H9 (cell line): Measurements from ENCODE around the gene LFNG. TPM values are rescaled to one million over a fixed set of nuclear protein-coding genes. Genes with fewer than 3 reads are reported as not detected.

Experiments
- DNase-seq: peaks from one replicate; pipeline ENCODE4 v3.0.0-alpha.2; 2017
- H2AFZ ChIP-seq: one replicate; pipeline ENCODE4 v1.6.1; 2013; ENCODE audit warnings: mild to moderate bottlenecking, low read length, control low read depth, moderate library complexity
- H2AK5ac ChIP-seq: 2 replicates; pipeline ENCODE4 v1.6.1; 2013; ENCODE audit warnings: low read length, control low read depth, mixed read lengths; ENCODE audit not compliant: insufficient read length
- H2BK120ac ChIP-seq: one replicate; pipeline ENCODE4 v1.6.1; 2013; ENCODE audit warnings: low read depth, mild to moderate bottlenecking, low read length, control low read depth, inconsistent platforms; ENCODE audit not compliant: poor library complexity, severe bottlenecking
- H2BK12ac ChIP-seq: 2 replicates; pipeline ENCODE4 v1.6.1; 2013; ENCODE audit warnings: low read length, control low read depth, mixed read lengths, low read depth; ENCODE audit not compliant: insufficient read length
- H2BK15ac ChIP-seq: 2 replicates; pipeline ENCODE4 v1.6.1; 2013; ENCODE audit warnings: low read depth, low read length, control low read depth
- H2BK20ac ChIP-seq: one replicate; pipeline ENCODE4 v1.6.1; 2013; ENCODE audit warnings: low read depth, mild to moderate bottlenecking, low read length, control low read depth, inconsistent platforms; ENCODE audit not compliant: poor library complexity, severe bottlenecking
- H2BK5ac ChIP-seq: 2 replicates; pipeline ENCODE4 v1.6.1; 2013; ENCODE audit warnings: low read length, control low read depth, mixed read lengths; ENCODE audit not compliant: insufficient read length
- H3K14ac ChIP-seq: 2 replicates; pipeline ENCODE4 v1.6.1; 2013; ENCODE audit warnings: low read length, control low read depth; ENCODE audit not compliant: insufficient read depth
- H3K18ac ChIP-seq: 2 replicates; pipeline ENCODE4 v1.6.1; 2013; ENCODE audit warnings: low read depth, mild to moderate bottlenecking, mixed read lengths, low read length, control low read depth; ENCODE audit not compliant: insufficient read length
- H3K23ac ChIP-seq: 2 replicates; pipeline ENCODE4 v1.6.1; 2013; ENCODE audit warnings: low read length, control low read depth, mixed read lengths, low read depth; ENCODE audit not compliant: insufficient read length
- H3K23me2 ChIP-seq: 2 replicates; pipeline ENCODE4 v1.6.1; 2013; ENCODE audit warnings: low read depth, mild to moderate bottlenecking, mixed read lengths, low read length, control low read depth; ENCODE audit not compliant: insufficient read length, poor library complexity, severe bottlenecking
- H3K27ac ChIP-seq: 2 replicates; pipeline ENCODE4 v1.5.1; 2013; ENCODE audit warnings: low read length, control low read depth, mixed read lengths, low read depth; ENCODE audit not compliant: insufficient read length
- H3K27me3 ChIP-seq: 2 replicates; pipeline ENCODE4 v1.6.1; 2013; ENCODE audit warnings: low read length, control low read depth, inconsistent platforms; ENCODE audit not compliant: insufficient read depth
- H3K4ac ChIP-seq: 2 replicates; pipeline ENCODE4 v1.6.1; 2013; ENCODE audit warnings: low read depth, mild to moderate bottlenecking, control low read depth, inconsistent platforms, low read length, moderate library complexity
- H3K4me1 ChIP-seq: 2 replicates; pipeline ENCODE4 v1.6.1; 2013; ENCODE audit warnings: low read length, control low read depth, inconsistent platforms; ENCODE audit not compliant: insufficient read depth
- H3K4me2 ChIP-seq: 2 replicates; pipeline ENCODE4 v1.6.1; 2013; ENCODE audit warnings: low read length, control low read depth, mixed read lengths; ENCODE audit not compliant: insufficient read length, insufficient read depth
- H3K56ac ChIP-seq: 2 replicates; pipeline ENCODE4 v1.6.1; 2013; ENCODE audit warnings: low read depth, mild to moderate bottlenecking, mixed read lengths, low read length, control low read depth; ENCODE audit not compliant: insufficient read length
- H3K79me1 ChIP-seq: 2 replicates; pipeline ENCODE4 v1.6.1; 2013; ENCODE audit warnings: low read depth, mild to moderate bottlenecking, moderate library complexity, low read length, control low read depth, inconsistent platforms; ENCODE audit not compliant: insufficient read depth, poor library complexity, severe bottlenecking
- H3K79me2 ChIP-seq: 2 replicates; pipeline ENCODE4 v1.6.1; 2013; ENCODE audit warnings: low read length, control low read depth, inconsistent platforms; ENCODE audit not compliant: insufficient read depth
- H3K9ac ChIP-seq: 2 replicates; pipeline ENCODE4 v1.6.1; 2013; ENCODE audit warnings: low read length, control low read depth, mixed read lengths; ENCODE audit not compliant: insufficient read length; ENCODE audit errors: extremely low read depth
- H3K9me3 ChIP-seq: one replicate; pipeline ENCODE4 v1.6.1; 2013; ENCODE audit warnings: low read depth, low read length, inconsistent platforms; ENCODE audit not compliant: control insufficient read depth
- H3T11ph ChIP-seq: one replicate; pipeline ENCODE4 v1.6.1; 2013; ENCODE audit warnings: mild to moderate bottlenecking, low read length, control low read depth, inconsistent platforms
- H4K20me1 ChIP-seq: one replicate; pipeline ENCODE4 v1.6.1; 2013; ENCODE audit not compliant: control insufficient read depth, insufficient read length, insufficient read depth
- H4K5ac ChIP-seq: 2 replicates; pipeline ENCODE4 v1.6.1; 2013; ENCODE audit warnings: low read depth, mild to moderate bottlenecking, mixed read lengths, low read length, control low read depth; ENCODE audit not compliant: insufficient read length
- H4K8ac ChIP-seq: replicated peaks from 2 replicates; pipeline ENCODE4 v1.6.1; 2013; ENCODE audit warnings: low read length, control low read depth, mixed read lengths, low read depth; ENCODE audit not compliant: insufficient read length
- H4K91ac ChIP-seq: 2 replicates; pipeline ENCODE4 v1.6.1; 2013; ENCODE audit warnings: low read depth, mild to moderate bottlenecking, moderate library complexity, mixed read lengths, low read length, control low read depth; ENCODE audit not compliant: insufficient read length
- H3K27ac Mint-ChIP-seq, 3 experiments: 2 replicates in 2 of 3; 3 replicates in 1 of 3; pipeline ENCODE4 v1.8.0; 2020 to 2021; ENCODE audit warnings: mixed read lengths in 3 of 3, mild to moderate bottlenecking in 1 of 3, moderate library complexity in 1 of 3
- H3K27me3 Mint-ChIP-seq: 2 replicates; pipeline ENCODE4 v1.8.0; 2021; ENCODE audit warnings: low read depth, mild to moderate bottlenecking, moderate library complexity, mixed read lengths
- H3K36me3 Mint-ChIP-seq, 3 experiments: 2 replicates in 2 of 3; 3 replicates in 1 of 3; pipeline ENCODE4 v1.8.0; 2020 to 2021; ENCODE audit warnings: low read depth in 3 of 3, mixed read lengths in 3 of 3; ENCODE audit not compliant: insufficient read depth in 1 of 3
- H3K4me1 Mint-ChIP-seq, 2 experiments: 2 replicates each; pipeline ENCODE4 v1.8.0; 2020; ENCODE audit warnings: mixed read lengths in 2 of 2
- H3K4me3 Mint-ChIP-seq, 2 experiments: 2 replicates in 1 of 2; 3 replicates in 1 of 2; pipeline ENCODE4 v1.8.0; 2020 to 2021; ENCODE audit warnings: mild to moderate bottlenecking in 2 of 2, mixed read lengths in 2 of 2, moderate library complexity in 1 of 2
- H3K9me3 Mint-ChIP-seq, 2 experiments: 2 replicates in 1 of 2; 3 replicates in 1 of 2; pipeline ENCODE4 v1.8.0; 2020; ENCODE audit warnings: mild to moderate bottlenecking in 2 of 2, mixed read lengths in 2 of 2, moderate library complexity in 1 of 2
- CTCF ChIP-seq: fragments of 200-600 bp; sonication (generic); conservative IDR thresholded peaks from 3 replicates; pipeline ENCODE4 v1.8.0; 2021; ENCODE audit warnings: antibody characterized with exemption, mild to moderate bottlenecking
- WGBS: extraction: QIAGEN DNeasy Blood & Tissue Kit; methylation state at CpG from one replicate; pipeline ENCODE4 v1.1.7; 2013; ENCODE audit warnings: missing lambda C conversion rate, low lambda C conversion rate, mixed read lengths; ENCODE audit not compliant: insufficient read length; ENCODE audit errors: extremely low coverage; 5-methylcytosine and 5-hydroxymethylcytosine counted together
- total RNA-seq: library from RNA; stranded (reverse); gene quantifications from 2 replicates; pipeline ENCODE4 v1.2.1, GENCODE V29; 2021

The LFNG gene
- total RNA-seq, 1 experiment from 2014 or later, result 52.9 TPM

GRCh38 chr7:2573761-2574160, 54.2 kb downstream of the LFNG start:
- Histone ChIP-seq H3K56ac (no peak overlapping the region), H3K4me2 (no peak overlapping the region)
- H3K4me3 Mint-ChIP-seq, result no peak overlapping the region

More at GRCh38 chr7:2573761-2574160, 54.2 kb downstream of the LFNG start:
- Histone ChIP-seq H4K20me1 (no peaks in the 10 kb centered on the region), H2BK120ac (no peak overlapping the region), H2BK15ac (no peak overlapping the region), H3K79me1 (no peaks in the 10 kb centered on the region), H3K9me3 (no peaks in the 10 kb centered on the region), H4K91ac (no peak overlapping the region), H2BK20ac (no peak overlapping the region), H3K23me2 (no peaks in the 10 kb centered on the region), H3K4me1 (no peaks in the 10 kb centered on the region), H3K18ac (no peak overlapping the region), H3K4ac (no peak overlapping the region), H3K23ac (no peak overlapping the region), H3K27me3 (no peaks in the 10 kb centered on the region), H2AFZ (no peak overlapping the region), H3K14ac (no peak overlapping the region), H3K79me2 (no peaks in the 10 kb centered on the region), H2AK5ac (no peak overlapping the region), H3K27ac (no peak overlapping the region), H2BK5ac (no peak overlapping the region), H4K8ac (no peak overlapping the region), H2BK12ac (no peak overlapping the region), H3K9ac (no peak overlapping the region), H3T11ph (no peak overlapping the region), H4K5ac (no peak overlapping the region)
- H3K36me3 Mint-ChIP-seq, result peaks cover 0 to 3% (median 0%) of the 10 kb centered on the region in 3 experiments; a peak in 4 of 7 replicates
- no peak for DNase-seq
- H3K27ac Mint-ChIP-seq, result no peak overlapping the region; a peak in 1 of 7 replicates
- no peaks in the 10 kb centered on the region for H3K27me3 Mint-ChIP-seq
- WGBS, result no CpG with 5 or more reads among the region's 9 CpGs
- peaks cover 0 to 3% of the 10 kb centered on the region in 2 experiments; a peak in 3 of 5 replicates for H3K9me3 Mint-ChIP-seq
- H3K4me1 Mint-ChIP-seq, result peaks cover 4 to 5% of the 10 kb centered on the region in 2 experiments; a peak in 2 of 4 replicates
- TF ChIP-seq CTCF, result no peak
